NCI-H2196 treated with DMSO at 0.1 percent for 48 hours (cell line): ENCODE measurements around the gene AFF2.

Experiments used
- DNase-seq: peaks from one replicate; lab custom pipeline; 2025; ENCODE audit not compliant: unreplicated experiment; lab: John Stamatoyannopoulos, UW

The AFF2 gene

GRCh38 chrX:148995661-148996060 is 495.2 kb downstream of the AFF2 start:
- no peak for DNase-seq

DNA sequence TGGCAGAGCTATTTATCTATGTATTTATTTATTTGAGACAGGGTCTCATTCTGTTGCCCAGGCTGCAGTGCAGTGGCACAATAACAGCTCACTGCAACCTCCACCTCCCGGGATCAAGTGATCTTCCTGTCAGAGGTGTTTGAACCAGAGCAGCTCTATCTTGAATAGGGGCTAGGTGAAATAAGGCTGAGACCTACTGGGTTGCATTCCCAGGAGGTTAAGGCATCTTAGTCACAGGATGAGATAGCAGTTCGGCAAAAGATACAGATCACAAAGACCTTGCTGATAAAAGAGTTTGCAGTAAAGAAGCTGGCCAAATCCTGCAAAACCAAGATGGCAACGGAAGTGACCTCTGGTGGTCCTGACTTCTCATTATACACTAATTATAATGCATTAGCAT is 501.9 kb downstream of the AFF2 start:
- no peak for DNase-seq

GRCh38 chrX:149003863-149004660 is 503.6 kb downstream of the AFF2 start:
- DNase-seq, result no peak

- DNase-seq, result no peak
Observed at GRCh38 chrX:149004936-149005335, 504.5 kb downstream of the AFF2 start.

- no peak for DNase-seq
Observed at GRCh38 chrX:149006235-149006634, 505.8 kb downstream of the AFF2 start.

DNA sequence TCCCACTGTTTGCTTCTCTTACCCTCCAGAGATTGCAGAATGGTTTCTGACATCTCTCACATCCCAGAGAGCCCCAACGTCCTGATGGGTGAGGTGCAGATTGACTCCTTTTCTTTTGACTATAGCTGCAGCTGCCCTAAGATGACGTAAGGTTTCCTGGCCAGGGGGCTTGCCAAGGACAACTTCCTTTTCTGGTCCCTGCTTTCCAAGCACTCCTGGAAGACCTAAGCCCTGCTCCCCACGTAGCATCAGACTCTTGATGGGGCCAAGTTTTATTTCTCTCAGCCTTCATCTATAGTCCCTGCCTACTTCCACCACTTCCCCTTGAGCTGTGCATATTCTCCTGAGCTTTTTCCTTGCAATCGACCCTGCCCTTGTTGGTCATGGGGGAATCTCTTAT is 507.0 kb downstream of the AFF2 start:
- no peak for DNase-seq

DNA sequence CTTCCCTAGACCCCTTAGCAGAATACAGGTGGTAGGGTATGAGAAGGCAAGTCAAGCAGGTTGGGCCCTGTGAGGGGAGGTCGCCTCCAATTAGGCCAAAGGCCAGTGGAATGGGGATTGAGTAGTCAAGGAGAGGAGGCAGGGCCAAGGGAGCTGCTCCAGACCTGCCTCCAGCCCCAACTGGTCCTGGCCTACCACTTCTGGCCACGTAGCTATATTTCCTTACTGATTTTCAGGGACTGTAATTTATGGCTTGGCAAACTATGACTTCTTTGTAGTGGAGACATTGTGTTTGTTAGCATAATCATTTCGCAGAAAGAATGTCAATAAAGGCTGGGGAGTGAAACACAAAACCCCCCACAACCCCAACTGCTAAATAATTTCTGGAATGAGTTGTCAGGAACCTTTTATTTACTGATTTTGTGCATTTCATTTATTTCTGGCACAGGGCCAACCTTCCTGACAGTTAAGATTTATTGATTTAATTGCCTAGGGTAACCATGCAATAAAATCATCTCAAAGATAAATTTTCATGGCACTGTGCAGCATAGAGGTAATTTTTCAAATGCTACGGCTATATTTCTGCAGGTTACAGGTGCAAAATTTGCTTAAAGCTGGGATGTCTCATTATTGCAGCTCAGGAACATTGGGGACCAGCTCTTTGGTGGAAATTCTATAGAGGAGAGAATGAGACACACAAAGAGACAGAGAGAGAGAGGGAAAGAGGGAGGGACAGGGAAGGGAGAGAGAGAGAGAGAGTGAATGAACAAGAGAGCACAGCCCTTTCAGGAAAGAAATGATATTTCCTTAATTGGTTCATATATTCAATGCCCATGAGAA is 509.8 kb downstream of the AFF2 start:
- DNase-seq, result no peak

DNA sequence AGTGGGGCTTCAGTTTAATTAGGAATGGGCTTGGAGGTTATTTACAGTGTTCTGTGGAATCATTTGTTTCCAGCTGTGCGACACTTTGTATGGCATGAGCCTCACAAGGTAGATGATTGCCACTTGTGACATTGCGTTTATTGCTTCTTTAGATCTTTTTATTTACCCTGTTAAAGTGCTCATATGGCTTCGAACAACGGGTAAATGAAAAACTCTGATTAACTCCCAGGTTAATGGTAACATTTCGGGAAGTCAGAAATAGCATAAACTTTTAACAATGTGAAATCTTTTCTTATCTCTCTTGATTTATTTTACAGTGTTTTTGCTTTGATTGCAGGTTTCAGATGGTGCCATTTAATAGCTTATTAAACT is 510.4 kb downstream of the AFF2 start:
- DNase-seq, result no peak

GRCh38 chrX:149013081-149013480 is 512.7 kb downstream of the AFF2 start:
- no peak for DNase-seq

- no peak for DNase-seq
Observed at GRCh38 chrX:149021159-149021558, 520.7 kb downstream of the AFF2 start.

DNA sequence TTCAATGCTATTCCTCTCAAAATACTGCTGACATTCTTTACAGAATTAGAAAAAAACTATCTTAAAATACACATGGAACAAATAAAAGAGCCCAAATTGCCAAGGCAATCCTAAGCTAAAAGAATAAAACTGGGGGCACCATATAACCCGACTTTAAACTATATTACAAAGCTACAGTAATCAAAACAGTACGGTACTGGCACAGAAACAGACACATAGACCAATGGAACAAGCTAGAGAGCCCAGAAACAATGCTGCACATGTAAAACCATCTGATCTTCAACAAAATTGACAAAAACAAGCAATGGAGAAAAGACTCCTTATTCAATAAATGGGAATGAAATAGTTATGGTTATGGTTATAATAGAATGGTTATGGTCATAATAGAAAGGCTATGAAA is 522.1 kb downstream of the AFF2 start:
- no peak for DNase-seq

DNA sequence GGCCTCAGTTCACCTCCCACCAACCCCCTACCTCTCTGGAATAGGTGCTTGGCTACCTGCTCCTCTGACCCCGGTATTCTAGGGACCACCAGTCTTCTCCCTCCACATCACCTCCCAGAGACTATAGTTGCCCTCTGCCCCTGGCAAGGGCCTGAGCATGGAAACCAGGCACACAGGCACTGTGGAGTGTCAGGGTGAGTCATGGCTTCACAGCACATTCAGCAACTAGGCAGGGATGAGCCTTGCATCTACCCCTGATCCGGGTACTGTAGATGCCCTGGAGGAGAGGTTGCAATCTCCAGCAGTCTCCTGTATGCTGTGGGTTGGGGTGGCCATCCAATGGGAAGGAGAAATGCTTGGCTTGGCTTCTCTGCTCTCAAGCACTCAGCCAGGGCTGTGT is 532.0 kb downstream of the AFF2 start:
- DNase-seq, result no peak

- no peak for DNase-seq
Observed at GRCh38 chrX:149036086-149036485, 535.7 kb downstream of the AFF2 start.

DNA sequence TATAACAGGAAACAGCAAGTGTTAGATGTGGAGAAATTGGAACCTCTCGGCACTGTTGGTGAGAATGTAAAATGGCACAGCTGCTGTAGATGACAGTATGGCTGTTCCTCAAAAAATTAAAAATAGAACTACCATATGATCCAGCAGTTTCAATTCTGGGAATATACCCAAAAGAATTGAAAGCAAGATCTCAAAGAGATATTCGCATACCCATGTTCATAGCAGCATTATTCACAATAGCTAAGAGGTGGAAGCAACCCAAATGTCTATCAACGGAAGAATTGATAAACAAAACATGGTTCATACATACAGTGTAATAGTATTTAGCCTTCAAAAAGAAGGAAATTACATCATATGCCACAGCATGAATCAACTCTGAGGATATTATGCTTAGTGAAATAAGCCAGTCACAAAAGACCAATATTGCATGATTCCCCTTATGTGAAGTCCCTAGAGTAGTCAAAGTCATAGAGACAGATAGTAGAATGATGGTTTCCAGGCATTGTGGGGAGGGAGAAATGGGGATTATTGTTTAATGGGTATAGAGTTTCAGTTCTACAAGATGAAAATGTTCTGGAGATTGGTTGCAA is 537.0 kb downstream of the AFF2 start:
- DNase-seq, result no peak

- no peak for DNase-seq
Observed at GRCh38 chrX:149039057-149039456, 538.6 kb downstream of the AFF2 start.

GRCh38 chrX:149040873-149041535 is 540.6 kb downstream of the AFF2 start:
- no peak for DNase-seq

DNA sequence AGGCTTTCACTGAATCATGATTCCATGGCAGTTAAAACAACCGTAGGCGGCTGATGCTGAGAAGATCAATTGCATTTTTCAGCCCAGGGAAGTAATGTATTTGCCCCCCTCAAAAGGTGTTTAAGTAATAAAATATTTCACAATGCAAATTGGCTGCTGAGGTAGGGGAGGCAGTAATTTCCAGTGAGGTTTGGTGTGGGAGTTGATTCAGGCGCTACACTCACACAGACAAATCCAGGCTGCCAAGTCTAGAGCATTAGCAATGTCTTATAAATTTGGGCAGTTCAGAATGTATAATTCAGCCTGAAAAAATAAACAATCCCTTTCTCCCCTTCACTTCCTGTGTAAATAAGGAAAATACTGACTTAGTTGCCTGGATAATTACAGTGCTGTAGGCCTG is 543.0 kb downstream of the AFF2 start:
- no peak for DNase-seq

GRCh38 chrX:149044471-149044870 is 544.1 kb downstream of the AFF2 start:
- no peak for DNase-seq

GRCh38 chrX:149045645-149046210 is 545.3 kb downstream of the AFF2 start:
- no peak for DNase-seq
